ENCODE data around the gene MATCAP1. TPM values are rescaled to one million over a fixed set of nuclear protein-coding genes. Genes with fewer than 3 reads are reported as not detected.

The MATCAP1 gene
- total and polyA plus RNA-seq, 10 of the 15 experiments (the other 5 are each of a cell fraction or from before 2014, with no cell fraction given) = 2.8 to 25.8 (median 8.6) TPM

- Histone ChIP-seq H3K27me3 (replicated peaks in 1 of 2; ENCODE audit: control insufficient read depth in 2 of 2, insufficient read depth in 2 of 2, low read length in 1 of 2) (peaks cover 2 to 18% of the 10 kb centered on the region in 2 experiments), H4K20me1 (ENCODE audit: control insufficient read depth, insufficient read depth) (no peaks in the 10 kb centered on the region; the same call in 1 of the 2 replicates), H3K9me3 (replicated peaks; ENCODE audit: control insufficient read depth, insufficient read depth, low read length) (no peaks in the 10 kb centered on the region; the same call in 2 of the 3 replicates), H3K4me2 (ENCODE audit: control insufficient read depth, insufficient read depth) (no peak overlapping the region), H3K27ac (ENCODE audit: control insufficient read depth, insufficient read depth) (no peak overlapping the region), H3K4me3 (no peak overlapping the region), H3K79me2 (ENCODE audit: control insufficient read depth, insufficient read depth, low read length) (no peaks in the 10 kb centered on the region), H3K36me3 (ENCODE audit: control insufficient read depth in 2 of 2, insufficient read depth in 2 of 2, low read length in 1 of 2) (no peaks in the 10 kb centered on the region), H3K9ac (ENCODE audit: control insufficient read depth, insufficient read depth, low read length) (no peak overlapping the region), H3K4me1 (ENCODE audit: control insufficient read depth, insufficient read depth, low read length) (peaks cover 48% of the 10 kb centered on the region), H2AFZ (ENCODE audit: control insufficient read depth, low read depth, low read length) (no peak overlapping the region)
- ATAC-seq = no peak
- in situ Hi-C loops (cut with MboI) (no loop called here), intact Hi-C loops (cut with micrococcal nuclease; ENCODE audit: unreplicated experiment) (no loop called here)
- CTCF ChIA-PET = interaction anchor here (3.1 to 5.4 kb wide), 3 partner anchors 8 to 150 kb away, joined by 17 to 60 read pairs (median 31); partner anchors contain the start of genes FBXL8 and TRADD
- BruUV-seq (replicated peaks) = no TSS peak
- SMC1A ChIA-PET (ENCODE audit: uncharacterized antibody, unreplicated experiment) = interaction anchor here (1.1 kb wide), 1 partner anchor 150 kb away, joined by 3 read pairs; no protein-coding TSS in a partner anchor
- TF ChIP-seq, protein P1, sequence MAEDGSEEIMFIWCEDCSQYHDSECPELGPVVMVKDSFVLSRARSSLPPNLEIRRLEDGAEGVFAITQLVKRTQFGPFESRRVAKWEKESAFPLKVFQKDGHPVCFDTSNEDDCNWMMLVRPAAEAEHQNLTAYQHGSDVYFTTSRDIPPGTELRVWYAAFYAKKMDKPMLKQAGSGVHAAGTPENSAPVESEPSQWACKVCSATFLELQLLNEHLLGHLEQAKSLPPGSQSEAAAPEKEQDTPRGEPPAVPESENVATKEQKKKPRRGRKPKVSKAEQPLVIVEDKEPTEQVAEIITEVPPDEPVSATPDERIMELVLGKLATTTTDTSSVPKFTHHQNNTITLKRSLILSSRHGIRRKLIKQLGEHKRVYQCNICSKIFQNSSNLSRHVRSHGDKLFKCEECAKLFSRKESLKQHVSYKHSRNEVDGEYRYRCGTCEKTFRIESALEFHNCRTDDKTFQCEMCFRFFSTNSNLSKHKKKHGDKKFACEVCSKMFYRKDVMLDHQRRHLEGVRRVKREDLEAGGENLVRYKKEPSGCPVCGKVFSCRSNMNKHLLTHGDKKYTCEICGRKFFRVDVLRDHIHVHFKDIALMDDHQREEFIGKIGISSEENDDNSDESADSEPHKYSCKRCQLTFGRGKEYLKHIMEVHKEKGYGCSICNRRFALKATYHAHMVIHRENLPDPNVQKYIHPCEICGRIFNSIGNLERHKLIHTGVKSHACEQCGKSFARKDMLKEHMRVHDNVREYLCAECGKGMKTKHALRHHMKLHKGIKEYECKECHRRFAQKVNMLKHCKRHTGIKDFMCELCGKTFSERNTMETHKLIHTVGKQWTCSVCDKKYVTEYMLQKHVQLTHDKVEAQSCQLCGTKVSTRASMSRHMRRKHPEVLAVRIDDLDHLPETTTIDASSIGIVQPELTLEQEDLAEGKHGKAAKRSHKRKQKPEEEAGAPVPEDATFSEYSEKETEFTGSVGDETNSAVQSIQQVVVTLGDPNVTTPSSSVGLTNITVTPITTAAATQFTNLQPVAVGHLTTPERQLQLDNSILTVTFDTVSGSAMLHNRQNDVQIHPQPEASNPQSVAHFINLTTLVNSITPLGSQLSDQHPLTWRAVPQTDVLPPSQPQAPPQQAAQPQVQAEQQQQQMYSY (CRISPR knock-in tag; IDR thresholded peaks at IDR 0.05) = no peak
- TF ChIP-seq ASH2L (IDR thresholded peaks at IDR 0.05; ENCODE audit: borderline replicate concordance, low read depth) (no peak), IRF5 (IDR thresholded peaks at IDR 0.05; ENCODE audit: borderline replicate concordance) (no peak), CREB1 (IDR thresholded peaks at IDR 0.05; ENCODE audit: low read depth) (no peak), SUPT20H (IDR thresholded peaks at IDR 0.05; ENCODE audit: borderline replicate concordance, control insufficient read depth, low read depth, low read length) (no peak), CBFB (IDR thresholded peaks at IDR 0.05; ENCODE audit: low read depth) (no peak), PAX8 (IDR thresholded peaks at IDR 0.05) (no peak), STAT3 (IDR thresholded peaks at IDR 0.05; ENCODE audit: low read depth, low read length) (no peak), SPI1 (IDR thresholded peaks at IDR 0.05; ENCODE audit: borderline replicate concordance, insufficient read depth, low read depth, low read length) (no peak), GATAD2B (conservative IDR thresholded peaks at IDR 0.05; ENCODE audit: low read depth) (no peak), ZBED1 (IDR thresholded peaks at IDR 0.05; ENCODE audit: borderline replicate concordance) (no peak), BRCA1 (IDR thresholded peaks at IDR 0.05; ENCODE audit: low read depth, low read length) (no peak), HDAC2 (IDR thresholded peaks at IDR 0.05) (no peak), WRNIP1 (IDR thresholded peaks at IDR 0.05; ENCODE audit: borderline replicate concordance, low read depth, low read length) (no peak)
- TF ChIP-seq, protein P2, sequence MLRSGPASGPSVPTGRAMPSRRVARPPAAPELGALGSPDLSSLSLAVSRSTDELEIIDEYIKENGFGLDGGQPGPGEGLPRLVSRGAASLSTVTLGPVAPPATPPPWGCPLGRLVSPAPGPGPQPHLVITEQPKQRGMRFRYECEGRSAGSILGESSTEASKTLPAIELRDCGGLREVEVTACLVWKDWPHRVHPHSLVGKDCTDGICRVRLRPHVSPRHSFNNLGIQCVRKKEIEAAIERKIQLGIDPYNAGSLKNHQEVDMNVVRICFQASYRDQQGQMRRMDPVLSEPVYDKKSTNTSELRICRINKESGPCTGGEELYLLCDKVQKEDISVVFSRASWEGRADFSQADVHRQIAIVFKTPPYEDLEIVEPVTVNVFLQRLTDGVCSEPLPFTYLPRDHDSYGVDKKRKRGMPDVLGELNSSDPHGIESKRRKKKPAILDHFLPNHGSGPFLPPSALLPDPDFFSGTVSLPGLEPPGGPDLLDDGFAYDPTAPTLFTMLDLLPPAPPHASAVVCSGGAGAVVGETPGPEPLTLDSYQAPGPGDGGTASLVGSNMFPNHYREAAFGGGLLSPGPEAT (IDR thresholded peaks at IDR 0.05; ENCODE audit: low read depth) = no peak
- RAD21 ChIA-PET (ENCODE audit: unreplicated experiment) = interaction anchor here (4.1 kb wide), 1 partner anchor 8 kb away, joined by 48 read pairs; the partner anchor contains the start of genes FBXL8 and TRADD
- POLR2A ChIA-PET = interaction anchor here (0.7 to 10.9 kb wide), 3 partner anchors 7 to 321 kb away, joined by 3 to 137 read pairs (median 3); partner anchors contain the start of genes FBXL8, HSF4 and TRADD
- no peak for DNase-seq (ENCODE audit: low read depth, low spot score)
- 64% methylated on average over 7 of the region's 7 CpGs for WGBS (ENCODE audit: insufficient coverage, insufficient replicate concordance, low lambda C conversion rate, missing lambda C conversion rate)
- no peak for FAIRE-seq
These were observed 16.2 kb downstream of the MATCAP1 start for GRCh38 chr16:67167588-67167987.
